Right cardiac atrium (tissue), 5 donors: ENCODE measurements around the gene POU2F2. TPM values are rescaled to one million over a fixed set of nuclear protein-coding genes. Genes with fewer than 3 reads are reported as not detected.
"Not testable (repeated sequence)": the region's sequence is repeated elsewhere in the genome, so short reads cannot be mapped to it uniquely, and the experiment has no call there.

Source experiments
- ATAC-seq, 2 donors: fragments of 200-7000 bp; cut with Tn5 transposase; one replicate each; pipeline versions ENCODE4 v1.8.0 to v1.9.1; 2020; ENCODE audit warnings: moderate library complexity in 2 of 2, mild to moderate bottlenecking in 1 of 2
- DNase-seq, 3 donors: peaks; one replicate each; pipeline ENCODE4 v3.0.0-alpha.2; 2020
- H3K27ac ChIP-seq: one replicate; pipeline ENCODE4 v1.5.1; 2013; ENCODE audit warnings: mild to moderate bottlenecking, low read length, control low read depth, moderate library complexity
- H3K27me3 ChIP-seq: one replicate; pipeline ENCODE4 v1.6.1; 2013; ENCODE audit not compliant: control insufficient read depth, insufficient read depth
- H3K4me1 ChIP-seq: one replicate; pipeline ENCODE4 v1.6.1; 2013; ENCODE audit warnings: low read length; ENCODE audit not compliant: control insufficient read depth, insufficient read depth
- H3K4me3 ChIP-seq: one replicate; pipeline ENCODE4 v1.5.1; 2013; ENCODE audit warnings: low read length, control low read depth
- H3K9me3 ChIP-seq: one replicate; pipeline ENCODE4 v1.6.1; 2013; ENCODE audit warnings: low read length; ENCODE audit not compliant: control insufficient read depth
- WGBS: extraction: QIAGEN DNeasy Blood & Tissue Kit; methylation state at CpG from one replicate; pipeline ENCODE4 v1.1.7; 2013; 5-methylcytosine and 5-hydroxymethylcytosine counted together
- intact Hi-C, 4 donors: fragments of 100-400 bp; cut with DNase I; formaldehyde crosslinking; loops; one replicate each; pipeline versions ENCODE4 v1.11.0 to v1.14.0; 2022 to 2023
- microRNA-seq, 2 donors: library from miRNA; unstranded; fragments of <30 nt; microRNA quantifications; one replicate each; pipeline ENCODE4 v1.2.0, GENCODE V29; 2020 to 2021
- polyA plus RNA-seq: library from polyadenylated mRNA; stranded (reverse); fragments of 200-250 nt; gene quantifications from one replicate; pipeline ENCODE4 v1.2.3, GENCODE V29; 2013
- total RNA-seq, 4 donors: library from RNA; stranded (reverse); fragmentation: NEBNext Ultra II Directional; extraction: Animal tissue kit (Norgen Biotek cat#: 25700); gene quantifications; one replicate each; pipeline ENCODE4 v1.2.1, GENCODE V29; 2021
- donor health status: healthy with polysubstance abuse.
- donor health status: DM: no; HTN: yes; CAD: no.
- donor health status: DM: no; HTN: no; CAD: no.
- donor health status: DM: no; HTN: yes; CAD: no; lungs with severe emphysema.
- donor health status: DM: yes; HTN: yes; CAD: no.

Gene POU2F2
- total and polyA plus RNA-seq, 5 donors = 0.77 to 1.6 (median 1.5) TPM

GRCh38 chr19:42051166-42052115 lies 80.8 kb downstream of the POU2F2 start:
- ATAC-seq = no peak
- no peaks in the 10 kb centered on the region for H3K27me3 ChIP-seq
- no peak for DNase-seq
- H3K4me3 ChIP-seq = no peak overlapping the region
- H3K27ac ChIP-seq = no peak overlapping the region
- no peaks in the 10 kb centered on the region for H3K9me3 ChIP-seq
- no peaks in the 10 kb centered on the region for H3K4me1 ChIP-seq
- intact Hi-C loops = no loop called here
- 91% methylated on average over 14 of the region's 14 CpGs for WGBS

DNA sequence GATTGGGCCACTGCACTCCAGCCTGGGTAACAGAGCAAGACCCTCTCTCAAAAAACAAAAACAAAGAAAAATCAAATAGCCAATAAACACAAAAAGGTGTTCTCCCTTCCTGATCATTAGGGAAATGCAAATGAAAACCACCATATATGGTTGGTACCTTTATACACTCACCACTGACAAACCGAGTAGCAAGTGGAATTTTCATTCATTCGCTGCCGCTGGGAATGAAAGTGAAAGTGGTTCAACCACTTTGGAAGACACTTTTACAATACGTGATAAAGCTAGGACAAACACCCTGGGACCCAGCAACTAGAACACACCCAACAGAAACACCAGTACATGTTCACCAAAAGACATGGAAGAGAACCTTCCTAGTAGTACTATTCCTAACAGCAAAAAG lies 83.3 kb downstream of the POU2F2 start:
- Histone ChIP-seq H3K4me3 (no peak overlapping the region), H3K27me3 (no peaks in the 10 kb centered on the region)
- peak in 1 of 2 donors; percentile 19 for ATAC-seq

DNA sequence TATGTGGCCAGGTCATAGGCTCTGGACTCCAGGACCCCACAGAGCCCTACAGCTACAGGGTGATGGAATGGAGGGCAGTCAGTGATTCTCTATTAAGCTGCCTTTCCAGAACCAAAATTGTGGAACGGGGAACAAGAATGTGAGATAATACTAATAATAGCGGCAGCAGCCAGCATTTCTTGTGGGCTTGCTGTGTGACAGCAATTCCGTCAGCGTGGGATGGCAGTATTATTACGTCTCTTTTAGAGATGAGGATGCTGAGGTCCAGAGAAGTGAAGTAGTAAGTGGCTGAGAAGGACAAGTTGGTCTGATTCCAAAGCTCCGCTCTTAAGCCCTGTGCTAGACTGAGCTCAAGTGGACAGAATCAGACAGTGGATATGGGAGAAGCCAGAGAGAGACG lies 86.7 kb downstream of the POU2F2 start:
- Histone ChIP-seq H3K9me3 (no peaks in the 10 kb centered on the region), H3K4me1 (no peaks in the 10 kb centered on the region), H3K27ac (no peak overlapping the region), H3K4me3 (no peak overlapping the region), H3K27me3 (no peaks in the 10 kb centered on the region)
- WGBS = 62% methylated on average over 7 of the region's 7 CpGs
- intact Hi-C loops = no loop called here
- DNase-seq = no peak
- no peak for ATAC-seq

More for the DNA sequence above, 83.3 kb downstream of the POU2F2 start:
- no peak for DNase-seq
- WGBS = 56% methylated on average over 4 of the region's 4 CpGs
- Histone ChIP-seq H3K9me3 (no peaks in the 10 kb centered on the region), H3K27ac (no peak overlapping the region), H3K4me1 (no peaks in the 10 kb centered on the region)
- intact Hi-C loops = no loop called here

DNA sequence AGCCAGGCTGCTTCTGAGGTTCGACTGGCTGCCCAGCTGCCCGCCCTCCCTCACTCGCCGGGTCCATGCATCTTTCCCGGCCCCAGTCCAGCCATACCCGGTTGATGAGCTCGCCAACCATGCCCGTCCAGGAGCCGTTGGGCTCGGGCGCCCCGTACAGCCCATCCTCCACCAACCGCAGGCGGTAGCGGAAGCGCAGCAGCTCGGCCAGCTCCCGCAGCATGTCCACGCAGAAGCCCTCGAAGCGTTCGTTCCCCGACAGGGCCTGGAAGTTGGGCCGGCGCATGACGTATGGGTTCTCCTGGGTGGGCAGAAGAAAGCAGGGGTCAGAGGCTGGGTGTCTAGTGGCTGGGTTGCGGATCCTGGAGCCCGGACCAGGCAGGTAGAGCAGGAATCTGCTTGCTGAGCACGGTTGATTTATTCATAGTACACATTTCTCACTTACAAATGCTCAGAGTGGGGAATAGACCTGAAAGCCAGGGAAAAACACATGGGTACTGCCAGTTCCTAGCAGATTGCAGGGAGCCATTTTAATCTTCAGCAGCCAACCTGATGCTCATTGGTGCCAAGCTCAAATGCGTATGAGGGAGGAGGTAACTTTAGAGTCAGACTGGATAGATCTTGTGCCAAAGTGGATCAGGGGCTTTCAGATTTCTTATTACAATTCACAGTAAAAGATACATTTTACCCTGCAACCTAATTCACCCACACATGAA lies 89.6 kb downstream of the POU2F2 start:
- Histone ChIP-seq H3K4me3 (no peak overlapping the region), H3K27ac (no peak overlapping the region), H3K9me3 (no peaks in the 10 kb centered on the region), H3K4me1 (peaks cover 3% of the 10 kb centered on the region), H3K27me3 (no peaks in the 10 kb centered on the region)
- ATAC-seq (no peak), DNase-seq (no peak)
- intact Hi-C loops = no loop called here
- 88% methylated on average over 30 of the region's 30 CpGs for WGBS

- H3K4me3 ChIP-seq, H3K27me3 ChIP-seq, H3K4me1 ChIP-seq, H3K9me3 ChIP-seq, ATAC-seq, intact Hi-C loops, DNase-seq: not testable (repeated sequence)
- 88% methylated on average over 9 of the region's 9 CpGs for WGBS
- H3K27ac ChIP-seq = peak overlapping the region; percentile 48
These were observed 91.8 kb downstream of the POU2F2 start for GRCh38 chr19:42040491-42040890.

DNA sequence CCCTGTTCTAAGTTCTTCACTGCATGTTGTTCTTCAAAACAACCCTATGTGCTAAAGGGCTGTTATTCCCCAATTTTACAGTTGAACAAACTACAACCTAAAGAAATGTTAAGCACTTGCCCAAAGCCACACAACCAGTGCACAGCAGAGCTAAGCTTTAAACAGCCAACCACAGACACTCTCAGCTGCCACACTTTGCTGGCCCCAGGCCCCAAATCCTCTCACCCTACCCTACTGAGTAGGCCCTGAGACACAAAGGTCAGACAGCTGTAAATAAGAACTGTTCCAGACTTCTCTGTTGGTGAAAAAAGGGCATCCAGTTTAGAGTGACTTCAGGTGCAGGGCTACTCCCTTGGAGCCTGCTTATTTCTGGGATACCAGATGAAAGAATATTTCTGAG lies 92.2 kb downstream of the POU2F2 start:
- H3K9me3 ChIP-seq = no peaks in the 10 kb centered on the region
- peak overlapping the region; percentile 48 for H3K27ac ChIP-seq
- no peaks in the 10 kb centered on the region for H3K27me3 ChIP-seq
- no peak overlapping the region for H3K4me3 ChIP-seq
- peaks cover 4% of the 10 kb centered on the region for H3K4me1 ChIP-seq
- ATAC-seq = no peak
- intact Hi-C loops = no loop called here
- no peak for DNase-seq

- ATAC-seq (peak; percentile 86 to 87), DNase-seq (peak; percentile 50 to 79 (median 78))
- peaks cover 4% of the 10 kb centered on the region for H3K4me1 ChIP-seq
- H3K27me3 ChIP-seq = no peaks in the 10 kb centered on the region
- intact Hi-C loops = no loop called here
- peak overlapping the region; percentile 76 for H3K27ac ChIP-seq
- no peak overlapping the region for H3K4me3 ChIP-seq
- 46% methylated on average over 6 of the region's 6 CpGs for WGBS
- H3K9me3 ChIP-seq = no peaks in the 10 kb centered on the region
These were observed 93.6 kb downstream of the POU2F2 start for GRCh38 chr19:42038666-42039065.

- DNase-seq (no peak), ATAC-seq (peak; percentile 47 to 52)
- intact Hi-C loops = no loop called here
- 58% methylated on average over 5 of the region's 5 CpGs for WGBS
- H3K27me3 ChIP-seq = no peaks in the 10 kb centered on the region
- H3K9me3 ChIP-seq = no peaks in the 10 kb centered on the region
- no peak overlapping the region for H3K4me3 ChIP-seq
- peak overlapping the region; percentile 76 for H3K27ac ChIP-seq
- peaks cover 4% of the 10 kb centered on the region for H3K4me1 ChIP-seq
These were observed 94.6 kb downstream of the POU2F2 start for GRCh38 chr19:42037649-42038048.

Small RNA genes within 50 kb of the gene (microRNA-seq; reads per million reads assigned to microRNA genes)
- gene MIR4323 = 0 reads per million in 2 donors

Other genes starting within 250 kb of the POU2F2 start
- gene ARHGEF1, start 249.3 kb downstream of the POU2F2 start, total RNA-seq = 10 to 100 TPM; 39.7 to 43.9 (median 40.8) TPM
- gene ARHGEF1, start 249.3 kb downstream of the POU2F2 start, polyA plus RNA-seq = 42.8 TPM
- under 1 TPM in 1 of 4 donors, not detected in 3; 0.20 TPM for gene ERFL, start 204.0 kb downstream of the POU2F2 start, total RNA-seq
- 0.02 TPM for gene ERFL, start 204.0 kb downstream of the POU2F2 start, polyA plus RNA-seq
- gene RABAC1, start 173.1 kb downstream of the POU2F2 start, total RNA-seq = 100 to 1,000 TPM in 1 of 4 donors, 10 to 100 TPM in 3; 79.6 to 113 (median 90.3) TPM
- gene RABAC1, start 173.1 kb downstream of the POU2F2 start, polyA plus RNA-seq = 140 TPM
- 100 to 1,000 TPM; 194 to 295 (median 234) TPM for gene ATP1A3, start 138.2 kb downstream of the POU2F2 start, total RNA-seq
- 104 TPM for gene ATP1A3, start 138.2 kb downstream of the POU2F2 start, polyA plus RNA-seq
- gene GRIK5, start 62.2 kb downstream of the POU2F2 start, total RNA-seq = 10 to 100 TPM; 12.5 to 18.3 (median 14.6) TPM
- gene GRIK5, start 62.2 kb downstream of the POU2F2 start, polyA plus RNA-seq = 8.9 TPM
- 1 to 10 TPM; 8.4 to 9.3 (median 8.5) TPM for gene ZNF574, start 56.3 kb downstream of the POU2F2 start, total RNA-seq
- 5.2 TPM for gene ZNF574, start 56.3 kb downstream of the POU2F2 start, polyA plus RNA-seq
- 10 to 100 TPM; 14.6 to 19.9 (median 17.8) TPM for gene DEDD2, start 85.2 kb upstream of the POU2F2 start, total RNA-seq
- 21.6 TPM for gene DEDD2, start 85.2 kb upstream of the POU2F2 start, polyA plus RNA-seq
- gene ZNF526, start 87.9 kb upstream of the POU2F2 start, total RNA-seq = 1 to 10 TPM; 5.4 to 7.3 (median 6.5) TPM
- 3.3 TPM for gene ZNF526, start 87.9 kb upstream of the POU2F2 start, polyA plus RNA-seq
- 10 to 100 TPM; 32.0 to 37.3 (median 34.9) TPM for gene GSK3A, start 110.2 kb upstream of the POU2F2 start, total RNA-seq
- 46.5 TPM for gene GSK3A, start 110.2 kb upstream of the POU2F2 start, polyA plus RNA-seq
- 10 to 100 TPM; 33.3 to 58.1 (median 48.1) TPM for gene ERF, start 122.7 kb upstream of the POU2F2 start, total RNA-seq
- 39.1 TPM for gene ERF, start 122.7 kb upstream of the POU2F2 start, polyA plus RNA-seq
- gene CIC, start 136.8 kb upstream of the POU2F2 start, total RNA-seq = 10 to 100 TPM; 36.4 to 42.7 (median 39.6) TPM
- 28.6 TPM for gene CIC, start 136.8 kb upstream of the POU2F2 start, polyA plus RNA-seq
- gene PRR19, start 169.7 kb upstream of the POU2F2 start, total RNA-seq = under 1 TPM in 3 of 4 donors, not detected in 1; 0.20 to 0.32 (median 0.26) TPM
- gene PRR19, start 169.7 kb upstream of the POU2F2 start, polyA plus RNA-seq = 0.29 TPM
- 1 to 10 TPM; 1.6 to 5.9 (median 4.4) TPM for gene PAFAH1B3, start 170.2 kb upstream of the POU2F2 start, total RNA-seq
- 4.3 TPM for gene PAFAH1B3, start 170.2 kb upstream of the POU2F2 start, polyA plus RNA-seq
- 1 to 10 TPM in 3 of 4 donors, under 1 TPM in 1; 0.91 to 1.6 (median 1.2) TPM for gene TMEM145, start 180.9 kb upstream of the POU2F2 start, total RNA-seq
- gene TMEM145, start 180.9 kb upstream of the POU2F2 start, polyA plus RNA-seq = 0.41 TPM
- 10 to 100 TPM; 28.6 to 36.3 (median 32.4) TPM for gene MEGF8, start 193.2 kb upstream of the POU2F2 start, total RNA-seq
- 28.7 TPM for gene MEGF8, start 193.2 kb upstream of the POU2F2 start, polyA plus RNA-seq